ENCODE data around the gene PTPRCAP. TPM values are rescaled to one million over a fixed set of nuclear protein-coding genes. Genes with fewer than 3 reads are reported as not detected.

The PTPRCAP gene
- total and polyA plus RNA-seq, 9 of the 15 experiments (the other 6 are each of a cell fraction or from before 2014, with no cell fraction given) = 0.22 to 2.0 (median 1.1) TPM; not detected in 4

DNA sequence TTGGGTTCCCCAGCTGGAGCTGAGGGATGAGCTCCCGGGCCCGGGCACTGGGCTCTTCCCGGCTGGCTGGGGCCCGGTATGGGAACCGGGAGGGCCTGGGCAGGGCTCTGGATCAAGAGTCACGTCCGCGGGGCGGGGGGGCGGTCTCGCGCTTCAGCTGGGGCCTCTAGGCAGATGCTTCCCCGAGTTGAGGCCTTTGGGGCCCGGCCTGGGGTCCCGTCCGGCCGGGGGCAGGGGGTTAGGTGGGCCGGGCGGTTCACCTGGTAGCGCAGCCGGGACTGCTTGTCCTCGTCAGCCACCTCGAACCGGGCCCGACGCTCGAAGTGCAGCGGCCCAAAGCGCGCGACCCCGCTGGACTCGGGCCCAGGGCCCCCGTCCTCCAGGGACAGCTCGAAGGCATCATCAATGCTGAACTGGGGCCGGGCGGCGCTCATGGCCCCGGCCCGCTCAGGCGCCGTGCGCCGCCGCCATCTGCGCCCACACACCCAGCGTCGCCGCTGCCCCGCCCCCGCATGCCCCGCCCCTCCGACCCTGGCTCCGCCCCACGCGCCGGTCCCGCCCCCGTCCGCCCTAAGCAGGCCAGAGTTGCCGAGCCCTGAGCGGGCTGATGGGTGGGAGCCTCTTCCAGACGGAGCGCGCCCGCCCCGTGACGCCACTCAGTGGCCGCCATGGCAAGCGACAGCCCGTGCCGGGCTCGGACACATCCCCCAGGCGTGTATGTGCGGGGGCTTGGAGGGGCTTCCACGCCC lies 31.5 kb upstream of the PTPRCAP start, which contains the start of gene TMEM134 (continued):
- TF ChIP-seq ZC3H11A (IDR thresholded peaks at IDR 0.05; ENCODE audit: low read depth, low read length) (no peak), MEF2D (tag; conservative IDR thresholded peaks at IDR 0.05; ENCODE audit: low read depth) (no peak), CBFB (CRISPR knock-in tag; IDR thresholded peaks at IDR 0.05) (no peak), SIN3B (IDR thresholded peaks at IDR 0.05; ENCODE audit: low read depth) (no peak; the same call in 1 of the 2 replicates), ATF3 (IDR thresholded peaks at IDR 0.05) (no peak), ATF3 (CRISPR knock-in tag; conservative IDR thresholded peaks at IDR 0.05) (no peak), CEBPB (tag; IDR thresholded peaks at IDR 0.05) (no peak), MCM3 (IDR thresholded peaks at IDR 0.05) (no peak), ZSCAN32 (CRISPR knock-in tag; IDR thresholded peaks at IDR 0.05) (no peak), CBFA2T3 (IDR thresholded peaks at IDR 0.05) (no peak), ZNF76 (CRISPR knock-in tag; IDR thresholded peaks at IDR 0.05; ENCODE audit: borderline replicate concordance) (no peak), CHCHD3 (CRISPR knock-in tag; IDR thresholded peaks at IDR 0.05) (no peak), HDAC8 (tag; IDR thresholded peaks at IDR 0.05) (no peak), PRDM10 (IDR thresholded peaks at IDR 0.05; ENCODE audit: partially characterized antibody) (no peak), MCM2 (IDR thresholded peaks at IDR 0.05; ENCODE audit: low read depth) (no peak), EP300 (IDR thresholded peaks at IDR 0.05; ENCODE audit: low read length) (no peak), TCF7 (IDR thresholded peaks at IDR 0.05; ENCODE audit: borderline replicate concordance) (no peak), NCOA6 (IDR thresholded peaks at IDR 0.05) (no peak), ATF7 (IDR thresholded peaks at IDR 0.05) (peak; percentile 59; the same call in 1 of the 2 replicates), CEBPG (CRISPR knock-in tag; IDR thresholded peaks at IDR 0.05) (no peak), CEBPG (tag; conservative IDR thresholded peaks at IDR 0.05 in 1 of 2, IDR thresholded peaks at IDR 0.05 in 1 of 2) (no peak), STAG1 (CRISPR knock-in tag; IDR thresholded peaks at IDR 0.05; ENCODE audit: borderline replicate concordance) (no peak), CREB5 (CRISPR knock-in tag; IDR thresholded peaks at IDR 0.05) (no peak), RBM22 (IDR thresholded peaks at IDR 0.05; ENCODE audit: low read depth, low read length, poor library complexity, severe bottlenecking) (no peak)
- TF ChIP-seq, protein P1, sequence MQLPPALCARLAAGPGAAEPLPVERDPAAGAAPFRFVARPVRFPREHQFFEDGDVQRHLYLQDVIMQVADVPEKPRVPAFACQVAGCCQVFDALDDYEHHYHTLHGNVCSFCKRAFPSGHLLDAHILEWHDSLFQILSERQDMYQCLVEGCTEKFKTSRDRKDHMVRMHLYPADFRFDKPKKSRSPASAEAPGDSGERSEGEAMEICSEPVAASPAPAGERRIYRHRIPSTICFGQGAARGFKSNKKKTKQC (CRISPR knock-in tag; IDR thresholded peaks at IDR 0.05) = peak; percentile 38; the same call in 1 of the 2 replicates
